Hepatic stellate cell (primary cell): Measurements from ENCODE around the gene SMOC2.

Source experiments
- DNase-seq: peaks from one replicate; pipeline ENCODE4 v3.0.0; 2011; ENCODE audit warnings: low spot score

SMOC2 gene

GRCh38 chr6:168415098-168415992 is 25.6 kb upstream of the SMOC2 start:
- no peak for DNase-seq

GRCh38 chr6:168415993-168416530 is 24.9 kb upstream of the SMOC2 start:
- no peak for DNase-seq

- no peak for DNase-seq
Measured at GRCh38 chr6:168416531-168416930, 24.5 kb upstream of the SMOC2 start.

GRCh38 chr6:168417191-168417590 is 23.8 kb upstream of the SMOC2 start:
- DNase-seq, result no peak

GRCh38 chr6:168417679-168418557 is 23.1 kb upstream of the SMOC2 start:
- DNase-seq, result no peak

- DNase-seq, result no peak
Measured at GRCh38 chr6:168418711-168419121, 22.3 kb upstream of the SMOC2 start.

- DNase-seq, result no peak
Measured at GRCh38 chr6:168419569-168419968, 21.4 kb upstream of the SMOC2 start.

GRCh38 chr6:168420084-168420483 is 20.9 kb upstream of the SMOC2 start:
- DNase-seq, result no peak

- DNase-seq, result no peak
Measured at GRCh38 chr6:168420706-168421105, 20.3 kb upstream of the SMOC2 start.

- no peak for DNase-seq
Measured at GRCh38 chr6:168427184-168427583, 13.8 kb upstream of the SMOC2 start.

- no peak for DNase-seq
Measured at GRCh38 chr6:168428052-168428826, 12.7 kb upstream of the SMOC2 start.

- no peak for DNase-seq
Measured at GRCh38 chr6:168428863-168429262, 12.1 kb upstream of the SMOC2 start.

GRCh38 chr6:168432196-168432595 is 8.8 kb upstream of the SMOC2 start:
- DNase-seq, result no peak

GRCh38 chr6:168433898-168434297 is 7.1 kb upstream of the SMOC2 start:
- no peak for DNase-seq

- no peak for DNase-seq
Measured at GRCh38 chr6:168434505-168434904, 6.5 kb upstream of the SMOC2 start.

- no peak for DNase-seq
Measured at GRCh38 chr6:168437751-168438150, 3.2 kb upstream of the SMOC2 start.

- DNase-seq, result no peak
Measured at GRCh38 chr6:168438783-168439520, 2.0 kb upstream of the SMOC2 start.

- DNase-seq, result no peak
Measured at GRCh38 chr6:168439794-168440450, 1.1 kb upstream of the SMOC2 start.

- DNase-seq, result no peak
Measured at GRCh38 chr6:168441434-168442391, 729 bp downstream of the SMOC2 start.
